ENCODE measurements around the gene MGAT5. TPM values are rescaled to one million over a fixed set of nuclear protein-coding genes. Genes with fewer than 3 reads are reported as not detected.
"Not testable (repeated sequence)": the region's sequence is repeated elsewhere in the genome, so short reads cannot be mapped to it uniquely, and the experiment has no call there.

MGAT5 gene
- total RNA-seq, 6 experiments from 2014 or later = 4.5 to 16.0 (median 10.0) TPM

DNA sequence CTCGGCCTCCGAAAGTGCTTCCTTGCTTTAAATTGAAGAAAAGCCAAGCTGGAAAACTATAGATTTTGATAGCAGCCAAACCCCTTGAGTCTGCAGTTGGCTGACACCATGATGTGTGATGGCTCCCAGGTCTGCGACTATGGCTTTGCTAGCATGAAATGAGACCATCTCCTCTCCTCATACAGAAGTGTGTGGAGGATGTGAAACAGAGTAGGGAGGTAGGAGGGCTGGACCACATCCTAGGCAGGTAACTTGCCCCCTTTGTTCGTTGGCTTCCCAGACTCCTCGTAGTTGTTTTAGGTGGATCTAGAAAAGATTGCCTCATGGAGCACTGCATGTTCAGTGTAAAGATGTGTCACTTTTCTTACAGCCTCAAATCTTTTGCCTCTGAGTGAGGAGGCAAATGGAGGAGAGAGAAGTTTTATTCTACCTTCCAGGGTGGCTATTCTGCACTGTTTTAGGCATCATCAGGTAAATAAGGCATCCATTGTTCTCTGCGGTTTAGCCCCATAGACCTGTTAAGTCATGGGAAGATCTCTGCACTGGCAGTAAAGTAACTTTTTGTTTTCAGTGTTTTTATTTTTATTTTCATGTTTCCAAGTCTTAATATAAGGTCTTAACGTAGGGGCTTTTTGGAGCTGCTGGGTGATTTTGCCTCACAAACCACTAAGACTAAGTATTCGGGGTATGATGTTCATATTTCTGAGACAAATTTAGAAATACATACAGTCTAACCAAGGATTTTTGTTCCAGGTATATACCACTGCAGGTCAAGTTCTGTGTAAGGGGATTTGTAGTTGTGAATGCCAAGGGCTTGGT lies 40.1 kb downstream of the MGAT5 start:
- H3K4me3 ChIP-seq = no peak overlapping the region
- no peaks in the 10 kb centered on the region for H3K9me3 ChIP-seq
- DNase-seq (no peak), ATAC-seq (no peak)
- peaks cover 0 to 4% (median 0%) of the 10 kb centered on the region in 4 donors for H3K4me1 ChIP-seq
- WGBS (ENCODE audit: insufficient coverage, low coverage, low lambda C conversion rate, missing lambda C conversion rate) = 92% methylated on average over 7 of the region's 8 CpGs
- H3K27me3 ChIP-seq = no peaks in the 10 kb centered on the region
- intact Hi-C loops (cut with DNase I) = no loop called here
- H3K27ac ChIP-seq = no peak overlapping the region
- H3K36me3 ChIP-seq = no peaks in the 10 kb centered on the region
- TF ChIP-seq POLR2A (IDR thresholded peaks at IDR 0.05) = no peak
- TF ChIP-seq CTCF (IDR thresholded peaks at IDR 0.05) = no peak

DNA sequence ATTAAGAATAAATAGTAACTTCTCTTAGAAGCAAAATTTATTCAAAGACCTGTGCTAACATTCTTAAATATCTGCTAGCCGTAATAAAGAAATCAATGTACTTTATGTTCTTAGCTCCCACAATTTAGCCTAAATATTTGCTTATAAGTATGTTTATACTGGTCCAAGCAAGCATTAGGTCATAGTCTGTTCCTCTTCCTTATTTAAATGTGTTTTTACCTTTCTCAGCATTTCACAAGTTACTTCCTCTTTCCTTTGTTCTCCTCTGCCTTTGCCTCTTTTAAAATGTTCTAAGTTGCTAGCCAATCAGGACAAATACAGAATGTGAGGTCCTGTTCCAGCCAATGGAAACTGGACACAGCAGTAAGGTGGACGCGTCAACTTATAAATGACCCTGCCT lies 40.7 kb downstream of the MGAT5 start:
- ATAC-seq; H3K36me3 ChIP-seq; DNase-seq; H3K4me3 ChIP-seq; intact Hi-C loops (cut with DNase I); H3K27ac ChIP-seq; H3K9me3 ChIP-seq; H3K27me3 ChIP-seq; H3K4me1 ChIP-seq: not testable (repeated sequence)
- WGBS (ENCODE audit: insufficient coverage, low coverage, low lambda C conversion rate, missing lambda C conversion rate) = 59% methylated on average over 3 of the region's 3 CpGs

GRCh38 chr2:134295441-134295840 lies 41.6 kb downstream of the MGAT5 start:
- Histone ChIP-seq H3K36me3 (no peaks in the 10 kb centered on the region), H3K27me3 (no peaks in the 10 kb centered on the region), H3K9me3 (no peaks in the 10 kb centered on the region), H3K27ac (no peak overlapping the region), H3K4me1 (peaks cover 0 to 5% (median 0%) of the 10 kb centered on the region in 4 donors), H3K4me3 (no peak overlapping the region)
- TF ChIP-seq POLR2A (IDR thresholded peaks at IDR 0.05) (no peak), CTCF (IDR thresholded peaks at IDR 0.05) (no peak)
- WGBS (ENCODE audit: insufficient coverage, low coverage, low lambda C conversion rate, missing lambda C conversion rate) = 65% methylated on average over 3 of the region's 3 CpGs
- intact Hi-C loops (cut with DNase I) = no loop called here
- ATAC-seq (no peak), DNase-seq (no peak)

DNA sequence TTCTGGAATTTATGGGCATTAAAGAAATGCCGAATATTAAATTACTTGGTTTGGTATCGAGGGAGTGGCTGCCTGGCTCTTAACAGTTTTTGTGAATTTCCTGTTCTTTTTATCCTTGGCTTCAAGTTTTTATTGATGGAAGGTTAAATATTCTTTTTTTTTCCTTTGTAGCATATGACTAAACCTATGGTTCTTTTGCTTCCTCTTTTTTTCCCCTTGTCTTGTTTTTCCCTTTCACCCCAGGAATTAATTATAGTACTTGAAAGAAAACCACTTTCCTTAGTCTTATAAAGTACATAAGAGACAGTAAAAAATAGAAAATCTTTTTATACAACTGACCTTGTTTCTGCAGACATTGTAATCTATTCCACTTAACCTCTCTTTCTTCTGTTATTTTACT lies 42.4 kb downstream of the MGAT5 start:
- Histone ChIP-seq H3K27ac (no peak overlapping the region), H3K4me3 (no peak overlapping the region), H3K4me1 (peaks cover 0 to 10% (median 0%) of the 10 kb centered on the region in 4 donors), H3K9me3 (no peaks in the 10 kb centered on the region), H3K36me3 (no peaks in the 10 kb centered on the region), H3K27me3 (no peaks in the 10 kb centered on the region)
- ATAC-seq = no peak
- TF ChIP-seq CTCF (IDR thresholded peaks at IDR 0.05) (no peak), POLR2A (IDR thresholded peaks at IDR 0.05) (no peak)
- no peak for DNase-seq
- WGBS (ENCODE audit: insufficient coverage, low coverage, low lambda C conversion rate, missing lambda C conversion rate) = 69% methylated on average over 2 of the region's 2 CpGs
- intact Hi-C loops (cut with DNase I) = no loop called here

DNA sequence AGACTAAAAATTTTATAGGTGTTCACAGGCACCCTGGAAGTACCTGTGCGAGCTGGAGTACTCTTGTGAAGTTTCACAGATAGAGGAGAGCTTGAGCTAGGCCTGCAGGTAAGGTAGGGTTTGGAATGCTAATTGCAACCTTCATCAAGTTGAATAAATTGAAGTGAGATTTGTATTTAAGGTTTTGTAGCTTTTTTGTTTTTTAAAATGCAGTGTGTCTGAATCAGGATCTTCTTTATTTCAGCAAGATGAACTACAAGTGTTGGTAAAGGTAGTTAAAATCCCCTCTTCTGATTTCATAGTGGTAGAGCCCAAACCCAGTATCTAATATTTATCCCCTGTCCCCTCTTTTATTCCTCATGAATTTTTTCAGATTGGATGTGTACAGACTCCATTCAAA lies 45.5 kb downstream of the MGAT5 start:
- Histone ChIP-seq H3K4me3 (no peak overlapping the region), H3K4me1 (peaks cover 0 to 10% (median 0%) of the 10 kb centered on the region in 4 donors), H3K27ac (no peak overlapping the region), H3K27me3 (no peaks in the 10 kb centered on the region), H3K36me3 (no peaks in the 10 kb centered on the region), H3K9me3 (no peaks in the 10 kb centered on the region)
- ATAC-seq (no peak), DNase-seq (no peak)
- 100% methylated on average over 1 of the region's 1 CpG for WGBS (ENCODE audit: insufficient coverage, low coverage, low lambda C conversion rate, missing lambda C conversion rate)
- intact Hi-C loops (cut with DNase I) = no loop called here
- TF ChIP-seq POLR2A (IDR thresholded peaks at IDR 0.05) (no peak), CTCF (IDR thresholded peaks at IDR 0.05) (no peak)
